NCI-H128 (cell line): ENCODE results near the gene UBFD1.
"Not testable (repeated sequence)": the region's sequence is repeated elsewhere in the genome, so short reads cannot be mapped to it uniquely, and the experiment has no call there.

Source experiments
- DNase-seq: peaks from one replicate; lab custom pipeline; 2025; ENCODE audit not compliant: unreplicated experiment; lab: John Stamatoyannopoulos, UW

UBFD1 gene

GRCh38 chr16:23524886-23525285 is 32.6 kb upstream of the UBFD1 start:
- DNase-seq = no peak

DNA sequence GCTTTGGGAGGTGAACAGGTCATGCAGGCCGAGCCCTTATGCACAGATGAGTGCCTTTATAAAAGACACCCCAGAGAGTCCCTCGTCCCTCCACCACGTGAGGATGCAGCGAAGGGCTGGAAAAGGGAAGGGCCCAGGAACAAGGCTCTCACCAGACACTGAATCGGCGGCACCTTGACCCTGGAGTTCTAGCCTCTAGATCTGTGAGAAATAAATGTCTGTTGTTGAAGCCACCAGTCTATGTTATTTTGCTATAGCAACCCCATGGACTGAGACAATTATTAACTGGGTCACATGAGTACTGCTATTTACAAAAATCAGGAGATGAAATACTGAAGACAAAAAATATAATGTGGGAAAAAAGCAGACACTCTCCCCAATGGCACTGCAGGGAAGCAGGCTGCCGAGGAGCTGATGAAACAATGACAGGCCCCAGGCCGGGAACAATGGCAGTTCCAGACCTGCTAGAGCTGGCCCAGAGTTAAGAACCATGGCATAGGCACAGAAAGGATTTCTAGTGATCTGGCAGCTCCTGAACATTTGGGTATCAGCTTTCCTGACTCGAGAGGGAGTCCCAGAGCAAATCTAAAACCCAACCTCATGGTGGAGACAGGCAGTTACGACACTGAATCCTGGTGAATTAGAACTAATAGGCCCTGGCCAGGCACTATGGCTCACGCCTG is 29.4 kb upstream of the UBFD1 start:
- DNase-seq = no peak

GRCh38 chr16:23528644-23529310 is 28.8 kb upstream of the UBFD1 start:
- no peak for DNase-seq

- DNase-seq = no peak
These were observed 27.5 kb upstream of the UBFD1 start for GRCh38 chr16:23530062-23530461.

GRCh38 chr16:23532448-23532847 is 25.1 kb upstream of the UBFD1 start:
- DNase-seq = no peak

DNA sequence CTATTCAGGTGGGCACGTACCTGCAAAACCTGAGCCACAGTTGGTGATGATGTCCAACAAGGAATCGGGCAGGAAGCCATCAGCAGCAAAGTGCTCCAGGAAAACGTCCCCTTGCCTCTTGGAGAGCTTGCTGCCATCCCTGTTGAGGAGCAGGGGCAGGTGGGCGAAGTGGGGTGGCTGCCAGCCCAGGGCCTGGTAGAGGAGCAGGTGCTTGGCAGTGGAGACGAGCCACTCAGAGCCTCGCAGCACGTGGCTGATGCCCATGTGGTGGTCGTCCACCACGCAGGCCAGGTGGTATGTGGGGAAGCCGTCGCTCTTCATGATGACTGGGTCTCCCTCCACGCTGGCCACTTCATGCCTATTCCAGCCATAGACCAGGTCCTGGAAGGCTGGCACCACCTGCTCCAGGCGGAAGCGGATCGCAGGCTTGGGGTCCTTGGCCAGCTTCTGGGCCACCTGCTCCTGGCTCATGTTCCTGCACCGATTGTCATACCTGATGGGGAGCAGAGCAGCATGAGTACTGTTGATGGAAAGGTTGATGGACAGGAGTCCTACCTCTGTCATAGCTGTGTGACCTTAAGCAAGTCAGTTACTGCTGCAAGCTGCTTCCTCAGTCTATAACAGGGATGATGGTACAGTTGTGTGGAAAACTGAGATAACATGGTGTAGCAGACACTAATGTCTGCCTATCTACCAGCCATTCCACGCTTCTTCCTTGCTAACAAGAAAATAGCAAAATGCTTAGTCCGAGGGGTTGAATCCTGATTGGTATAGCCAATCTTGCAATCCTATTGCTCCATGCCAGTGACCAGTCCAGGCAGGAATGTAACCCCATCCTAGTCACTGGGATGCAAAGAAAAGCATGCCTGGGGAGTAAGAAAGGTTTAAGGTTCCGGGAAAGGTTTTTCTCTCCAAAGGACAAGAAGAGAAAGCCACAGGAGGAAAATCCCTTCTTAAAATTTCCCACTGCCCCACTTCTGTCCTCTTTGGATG is 22.4 kb upstream of the UBFD1 start:
- DNase-seq = no peak

DNA sequence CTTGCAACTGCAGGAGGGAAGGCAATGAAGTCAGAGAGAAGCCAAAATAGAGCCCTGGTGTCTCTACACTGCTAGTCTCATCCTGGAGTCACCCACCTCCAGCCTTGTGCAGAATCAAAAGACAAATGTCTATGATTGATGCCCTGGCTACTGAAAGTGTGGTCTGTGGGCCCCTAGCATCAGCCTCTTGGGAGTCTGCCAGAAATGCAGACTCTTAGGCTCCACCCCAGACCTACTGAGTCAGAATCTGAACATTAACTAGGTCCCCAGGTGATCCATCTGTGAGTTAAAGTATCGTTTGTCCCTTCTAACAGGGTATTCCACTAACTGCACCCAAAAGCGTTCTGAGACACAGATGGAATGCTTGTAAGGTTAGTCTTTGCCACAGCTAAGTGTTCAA is 21.6 kb upstream of the UBFD1 start:
- no peak for DNase-seq

- no peak for DNase-seq
These were observed 20.1 kb upstream of the UBFD1 start for GRCh38 chr16:23537390-23537789.

DNA sequence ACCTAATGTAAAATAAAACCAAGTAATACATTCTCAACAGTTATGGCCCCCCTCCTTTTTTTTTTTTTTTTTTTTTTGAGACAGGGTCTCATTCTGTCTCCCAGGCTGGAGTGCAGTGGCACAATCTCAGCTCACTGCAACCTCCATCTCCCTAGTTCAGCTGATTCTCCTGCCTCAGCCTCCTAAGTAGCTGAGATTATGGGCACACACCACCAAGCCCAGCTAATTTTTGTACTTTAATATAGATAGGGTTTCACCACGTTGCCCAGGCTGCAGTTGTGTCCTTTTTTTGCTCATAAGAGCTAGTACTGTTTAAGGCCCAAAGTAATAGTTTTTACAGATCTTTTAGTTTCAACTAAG is 18.6 kb upstream of the UBFD1 start:
- no peak for DNase-seq

- no peak for DNase-seq
These were observed 17.3 kb upstream of the UBFD1 start for GRCh38 chr16:23539984-23540816.

DNA sequence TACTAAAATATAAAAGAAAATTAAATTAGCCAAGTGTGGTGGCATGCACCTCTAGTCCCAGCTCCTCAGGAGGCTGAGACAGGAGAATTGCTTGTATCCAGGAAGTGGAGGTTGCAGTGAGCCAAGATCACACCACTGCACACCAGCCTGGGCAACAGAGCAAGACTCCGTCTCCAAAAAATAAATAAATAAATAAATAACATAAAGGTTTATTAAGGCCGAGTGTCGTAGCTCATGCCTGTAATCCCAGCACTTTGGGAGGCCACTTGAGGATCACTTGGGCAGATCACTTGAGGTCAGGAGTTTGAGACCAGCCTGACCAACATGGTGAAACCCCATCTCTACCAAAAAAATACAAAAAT is 16.7 kb upstream of the UBFD1 start:
- DNase-seq = not testable (repeated sequence)

- DNase-seq = no peak
These were observed 13.1 kb upstream of the UBFD1 start for GRCh38 chr16:23544436-23544835.

DNA sequence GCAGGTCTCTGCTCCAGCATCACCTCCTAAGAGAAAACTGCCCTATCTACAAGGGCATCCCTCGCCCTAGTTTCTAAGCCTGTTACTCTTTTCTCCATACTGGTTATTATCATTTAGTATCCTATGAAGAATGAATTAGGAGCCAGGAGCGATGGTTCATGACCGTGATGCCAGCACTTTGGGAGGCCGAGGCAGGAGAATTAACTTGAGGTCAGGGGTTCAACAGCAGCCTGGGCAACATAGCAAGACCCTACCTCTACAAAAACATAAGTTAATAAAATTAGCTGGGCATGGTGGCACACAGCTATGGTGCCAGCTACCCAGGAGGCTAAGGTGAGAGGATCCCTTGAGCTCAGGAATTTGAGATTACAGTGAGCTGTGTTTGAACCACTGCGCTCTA is 7.6 kb upstream of the UBFD1 start:
- DNase-seq = no peak

DNA sequence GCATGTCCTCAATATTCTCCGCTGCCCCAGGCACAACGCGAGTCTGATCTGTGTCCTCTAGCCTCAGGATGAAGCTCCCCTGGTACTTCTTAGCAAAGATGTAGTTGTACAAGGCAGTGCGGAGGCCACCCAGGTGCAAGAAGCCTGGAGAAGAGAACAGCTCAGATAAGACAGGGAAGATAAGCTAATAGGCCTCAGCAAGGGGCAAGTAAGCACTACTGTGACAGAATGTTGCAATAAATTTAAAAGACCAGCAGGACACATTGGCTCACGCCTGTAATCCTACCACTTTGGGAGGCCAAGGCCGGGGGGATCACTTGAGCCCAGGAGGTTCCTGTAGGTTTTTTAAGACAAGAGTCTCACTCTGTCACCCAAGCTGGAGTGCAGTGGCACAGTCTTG is 5.4 kb upstream of the UBFD1 start:
- no peak for DNase-seq

DNA sequence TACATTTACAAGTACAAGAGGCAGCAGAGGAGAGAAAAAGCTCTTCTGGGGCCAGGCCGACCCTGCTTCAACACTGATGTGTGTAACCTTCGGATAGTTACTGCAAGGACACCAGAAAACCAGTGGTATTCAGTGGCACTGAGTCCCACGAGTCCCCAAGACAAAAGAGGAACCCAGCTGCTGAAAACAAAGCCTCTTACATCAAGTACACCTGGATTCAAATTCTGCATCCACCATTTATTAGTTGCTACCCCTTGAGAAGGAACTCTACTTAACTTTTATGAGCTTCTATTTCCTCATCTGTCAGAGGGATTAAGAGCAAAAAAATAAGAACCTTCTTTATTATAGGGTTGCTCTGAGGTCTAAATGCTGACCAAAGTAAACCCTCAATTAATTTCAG is 3.0 kb upstream of the UBFD1 start:
- no peak for DNase-seq

- no peak for DNase-seq
These were observed 514 bp downstream of the UBFD1 start for GRCh38 chr16:23557779-23558702.

DNA sequence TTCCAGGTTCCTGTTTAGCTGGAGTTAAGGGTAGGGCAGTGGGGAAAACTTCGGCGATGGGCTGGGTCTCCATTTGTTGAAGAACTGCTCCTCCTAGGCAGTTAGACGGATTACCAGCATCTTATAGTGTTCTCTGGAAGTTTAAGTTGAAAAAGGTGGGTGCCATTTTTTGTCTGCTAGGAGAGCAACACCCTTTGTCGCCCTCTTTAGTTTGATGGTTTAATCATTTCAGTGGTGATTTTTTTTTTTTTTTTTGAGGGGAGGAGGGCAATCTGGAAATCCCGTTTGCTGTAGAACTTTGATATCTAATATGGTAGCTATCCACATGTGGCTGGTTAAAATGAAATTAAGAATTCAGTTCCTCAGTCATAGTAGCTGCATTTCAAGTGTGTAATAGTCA is 4.1 kb downstream of the UBFD1 start:
- DNase-seq = no peak

- DNase-seq = no peak
These were observed 5.0 kb downstream of the UBFD1 start for GRCh38 chr16:23562505-23562904.

GRCh38 chr16:23563186-23563585 is 5.7 kb downstream of the UBFD1 start:
- DNase-seq = no peak
